ENCODE data around the gene TMED4.

GRCh38 chr7:44603193-44603592, 21.2 kb upstream of the TMED4 start:
- TF ChIP-seq EP300 (IDR thresholded peaks at IDR 0.05) (no peak), CTCF (IDR thresholded peaks at IDR 0.05) (no peak), POLR2A (IDR thresholded peaks at IDR 0.05) (no peak)
